ENCODE measurements around the gene RNU1-4.
"Not testable (repeated sequence)": the region's sequence is repeated elsewhere in the genome, so short reads cannot be mapped to it uniquely, and the experiment has no call there.

RNU1-4 gene

GRCh38 chr1:16704076-16704475, 36.2 kb upstream of the RNU1-4 start:
- not testable (repeated sequence) for ATAC-seq, H3K9me3 Mint-ChIP-seq, H3K27ac Mint-ChIP-seq, H3K27me3 Mint-ChIP-seq, H3K36me3 Mint-ChIP-seq, H3K4me1 Mint-ChIP-seq, H3K4me3 Mint-ChIP-seq

GRCh38 chr1:16704502-16705100, 35.7 kb upstream of the RNU1-4 start:
- not testable (repeated sequence) for H3K9me3 Mint-ChIP-seq, H3K27me3 Mint-ChIP-seq, ATAC-seq, H3K27ac Mint-ChIP-seq, H3K4me1 Mint-ChIP-seq, H3K36me3 Mint-ChIP-seq, H3K4me3 Mint-ChIP-seq

GRCh38 chr1:16706302-16706701, 34.0 kb upstream of the RNU1-4 start:
- H3K27me3 Mint-ChIP-seq, H3K4me1 Mint-ChIP-seq, ATAC-seq, H3K27ac Mint-ChIP-seq, H3K4me3 Mint-ChIP-seq, H3K36me3 Mint-ChIP-seq, H3K9me3 Mint-ChIP-seq: not testable (repeated sequence)

- not testable (repeated sequence) for H3K36me3 Mint-ChIP-seq, H3K9me3 Mint-ChIP-seq, H3K27ac Mint-ChIP-seq, H3K27me3 Mint-ChIP-seq, H3K4me1 Mint-ChIP-seq
- peak; percentile 61 for ATAC-seq
- peak overlapping the region; percentile 26 for H3K4me3 Mint-ChIP-seq
These were observed 32.9 kb upstream of the RNU1-4 start for GRCh38 chr1:16707130-16708093.

- not testable (repeated sequence) for H3K9me3 Mint-ChIP-seq, H3K27me3 Mint-ChIP-seq, H3K4me3 Mint-ChIP-seq, ATAC-seq, H3K27ac Mint-ChIP-seq, H3K36me3 Mint-ChIP-seq, H3K4me1 Mint-ChIP-seq
These were observed 31.6 kb upstream of the RNU1-4 start for GRCh38 chr1:16708704-16709103.

GRCh38 chr1:16709659-16710087, 30.6 kb upstream of the RNU1-4 start:
- ATAC-seq, result peak; percentile 80
- H3K9me3 Mint-ChIP-seq, H3K4me1 Mint-ChIP-seq, H3K27me3 Mint-ChIP-seq, H3K4me3 Mint-ChIP-seq, H3K36me3 Mint-ChIP-seq, H3K27ac Mint-ChIP-seq: not testable (repeated sequence)

- not testable (repeated sequence) for ATAC-seq, H3K9me3 Mint-ChIP-seq, H3K27me3 Mint-ChIP-seq, H3K4me1 Mint-ChIP-seq, H3K36me3 Mint-ChIP-seq, H3K27ac Mint-ChIP-seq, H3K4me3 Mint-ChIP-seq
These were observed 29.7 kb upstream of the RNU1-4 start for GRCh38 chr1:16710618-16711017.

- not testable (repeated sequence) for H3K9me3 Mint-ChIP-seq, ATAC-seq, H3K36me3 Mint-ChIP-seq, H3K27ac Mint-ChIP-seq, H3K4me3 Mint-ChIP-seq, H3K4me1 Mint-ChIP-seq
- peaks cover 13% of the 10 kb centered on the region for H3K27me3 Mint-ChIP-seq
These were observed 28.2 kb upstream of the RNU1-4 start for GRCh38 chr1:16712131-16712530.

GRCh38 chr1:16712582-16712981, 27.7 kb upstream of the RNU1-4 start:
- H3K27me3 Mint-ChIP-seq, result peaks cover 17% of the 10 kb centered on the region
- not testable (repeated sequence) for ATAC-seq, H3K36me3 Mint-ChIP-seq, H3K4me1 Mint-ChIP-seq, H3K4me3 Mint-ChIP-seq, H3K27ac Mint-ChIP-seq, H3K9me3 Mint-ChIP-seq

- H3K27ac Mint-ChIP-seq, H3K4me1 Mint-ChIP-seq, H3K9me3 Mint-ChIP-seq, ATAC-seq, H3K36me3 Mint-ChIP-seq, H3K4me3 Mint-ChIP-seq: not testable (repeated sequence)
- peaks cover 22% of the 10 kb centered on the region for H3K27me3 Mint-ChIP-seq
These were observed 27.3 kb upstream of the RNU1-4 start for GRCh38 chr1:16712984-16713383.

GRCh38 chr1:16713480-16713879, 26.8 kb upstream of the RNU1-4 start:
- H3K4me3 Mint-ChIP-seq, H3K27ac Mint-ChIP-seq, H3K36me3 Mint-ChIP-seq, ATAC-seq, H3K9me3 Mint-ChIP-seq, H3K4me1 Mint-ChIP-seq: not testable (repeated sequence)
- H3K27me3 Mint-ChIP-seq, result peaks cover 26% of the 10 kb centered on the region

GRCh38 chr1:16716691-16717335, 23.5 kb upstream of the RNU1-4 start:
- Mint-ChIP-seq H3K9me3 (no peaks in the 10 kb centered on the region), H3K4me1 (peaks cover 15% of the 10 kb centered on the region), H3K4me3 (no peak overlapping the region), H3K27ac (no peak overlapping the region), H3K36me3 (no peaks in the 10 kb centered on the region), H3K27me3 (peaks cover 60% of the 10 kb centered on the region)
- ATAC-seq, result no peak

- Mint-ChIP-seq H3K27ac (no peak overlapping the region), H3K9me3 (no peaks in the 10 kb centered on the region), H3K36me3 (no peaks in the 10 kb centered on the region), H3K4me3 (no peak overlapping the region), H3K27me3 (peaks cover 65% of the 10 kb centered on the region), H3K4me1 (peaks cover 15% of the 10 kb centered on the region)
- ATAC-seq, result no peak
These were observed 22.8 kb upstream of the RNU1-4 start for GRCh38 chr1:16717336-16718098.

- H3K36me3 Mint-ChIP-seq, H3K9me3 Mint-ChIP-seq, H3K4me3 Mint-ChIP-seq, H3K27ac Mint-ChIP-seq: not testable (repeated sequence)
- H3K27me3 Mint-ChIP-seq, result peaks cover 65% of the 10 kb centered on the region
- peak; percentile 1 for ATAC-seq
- peaks cover 15% of the 10 kb centered on the region for H3K4me1 Mint-ChIP-seq
These were observed 22.0 kb upstream of the RNU1-4 start for GRCh38 chr1:16718099-16718907.
